ENCODE results near the gene MRPS26.

Gene MRPS26

GRCh38 chr20:3045816-3046676 lies at the start of gene MRPS26:
MRPS26 (plus strand) TSS chr20:3046052; CDS start chr20:3046069, 17 bp downstream.
- ATAC-seq: peak; percentile 96
- no peak for TF ChIP-seq PATZ1 (CRISPR knock-in tag; IDR thresholded peaks at IDR 0.05; ENCODE audit: borderline replicate concordance)
- TF ChIP-seq BACH2 (CRISPR knock-in tag; IDR thresholded peaks at IDR 0.05; ENCODE audit: borderline replicate concordance): no peak
- TF ChIP-seq PPARA (CRISPR knock-in tag; IDR thresholded peaks at IDR 0.05; ENCODE audit: borderline replicate concordance): no peak
- TF ChIP-seq ISL1 (CRISPR knock-in tag; IDR thresholded peaks at IDR 0.05): no peak
- TF ChIP-seq ZC3H10 (CRISPR knock-in tag; IDR thresholded peaks at IDR 0.05): no peak
- TF ChIP-seq CREB5 (CRISPR knock-in tag; IDR thresholded peaks at IDR 0.05; ENCODE audit: low read depth): no peak
- no peak for TF ChIP-seq ZFP30 (CRISPR knock-in tag; IDR thresholded peaks at IDR 0.05)
- TF ChIP-seq GLIS3 (CRISPR knock-in tag; IDR thresholded peaks at IDR 0.05): 0 out of 2 replicates have a peak, but pooled peaks have one; percentile 79
- TF ChIP-seq OSR1 (CRISPR knock-in tag; IDR thresholded peaks at IDR 0.05): no peak
- TF ChIP-seq, protein P1, sequence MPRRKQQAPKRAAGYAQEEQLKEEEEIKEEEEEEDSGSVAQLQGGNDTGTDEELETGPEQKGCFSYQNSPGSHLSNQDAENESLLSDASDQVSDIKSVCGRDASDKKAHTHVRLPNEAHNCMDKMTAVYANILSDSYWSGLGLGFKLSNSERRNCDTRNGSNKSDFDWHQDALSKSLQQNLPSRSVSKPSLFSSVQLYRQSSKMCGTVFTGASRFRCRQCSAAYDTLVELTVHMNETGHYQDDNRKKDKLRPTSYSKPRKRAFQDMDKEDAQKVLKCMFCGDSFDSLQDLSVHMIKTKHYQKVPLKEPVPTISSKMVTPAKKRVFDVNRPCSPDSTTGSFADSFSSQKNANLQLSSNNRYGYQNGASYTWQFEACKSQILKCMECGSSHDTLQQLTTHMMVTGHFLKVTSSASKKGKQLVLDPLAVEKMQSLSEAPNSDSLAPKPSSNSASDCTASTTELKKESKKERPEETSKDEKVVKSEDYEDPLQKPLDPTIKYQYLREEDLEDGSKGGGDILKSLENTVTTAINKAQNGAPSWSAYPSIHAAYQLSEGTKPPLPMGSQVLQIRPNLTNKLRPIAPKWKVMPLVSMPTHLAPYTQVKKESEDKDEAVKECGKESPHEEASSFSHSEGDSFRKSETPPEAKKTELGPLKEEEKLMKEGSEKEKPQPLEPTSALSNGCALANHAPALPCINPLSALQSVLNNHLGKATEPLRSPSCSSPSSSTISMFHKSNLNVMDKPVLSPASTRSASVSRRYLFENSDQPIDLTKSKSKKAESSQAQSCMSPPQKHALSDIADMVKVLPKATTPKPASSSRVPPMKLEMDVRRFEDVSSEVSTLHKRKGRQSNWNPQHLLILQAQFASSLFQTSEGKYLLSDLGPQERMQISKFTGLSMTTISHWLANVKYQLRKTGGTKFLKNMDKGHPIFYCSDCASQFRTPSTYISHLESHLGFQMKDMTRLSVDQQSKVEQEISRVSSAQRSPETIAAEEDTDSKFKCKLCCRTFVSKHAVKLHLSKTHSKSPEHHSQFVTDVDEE (CRISPR knock-in tag; IDR thresholded peaks at IDR 0.05): peak; percentile 20
- no peak for TF ChIP-seq CSDC2 (CRISPR knock-in tag; IDR thresholded peaks at IDR 0.05)
- no peak for TF ChIP-seq POU6F1 (CRISPR knock-in tag; IDR thresholded peaks at IDR 0.05; ENCODE audit: borderline replicate concordance, low read depth)
- no peak for TF ChIP-seq ZNF565 (CRISPR knock-in tag; conservative IDR thresholded peaks at IDR 0.05; ENCODE audit: low read depth)
- TF ChIP-seq CSRNP3 (CRISPR knock-in tag; IDR thresholded peaks at IDR 0.05): no peak
- TF ChIP-seq ZFP3 (CRISPR knock-in tag; IDR thresholded peaks at IDR 0.05): no peak

DNA sequence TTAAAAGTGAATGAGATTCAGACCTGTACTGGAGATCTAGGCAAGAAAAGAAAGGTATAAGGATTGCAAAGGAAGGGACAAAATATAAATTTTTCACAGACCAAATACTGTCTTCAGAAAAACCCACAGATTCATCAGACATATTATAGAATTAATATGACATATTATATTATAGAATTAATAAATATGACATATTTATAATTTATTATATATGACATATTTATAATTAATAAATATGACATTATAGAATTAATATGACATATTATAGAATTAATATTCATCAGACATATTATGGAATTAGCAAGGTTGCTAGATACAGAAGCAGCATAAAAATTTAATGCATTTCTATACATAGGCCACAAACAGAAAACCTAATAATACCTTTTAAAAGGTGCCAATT lies 47.1 kb upstream of the MRPS26 start:
- no peak for ATAC-seq
- TF ChIP-seq ZFP30 (CRISPR knock-in tag; IDR thresholded peaks at IDR 0.05) (no peak), BACH2 (CRISPR knock-in tag; IDR thresholded peaks at IDR 0.05; ENCODE audit: borderline replicate concordance) (no peak), CSRNP3 (CRISPR knock-in tag; IDR thresholded peaks at IDR 0.05) (no peak), ZC3H10 (CRISPR knock-in tag; IDR thresholded peaks at IDR 0.05) (no peak), TCF4 (CRISPR knock-in tag; IDR thresholded peaks at IDR 0.05; ENCODE audit: borderline replicate concordance) (no peak), POU6F1 (CRISPR knock-in tag; IDR thresholded peaks at IDR 0.05; ENCODE audit: borderline replicate concordance, low read depth) (no peak), ZFP3 (CRISPR knock-in tag; IDR thresholded peaks at IDR 0.05) (no peak), TOX (CRISPR knock-in tag; IDR thresholded peaks at IDR 0.05; ENCODE audit: borderline replicate concordance) (no peak), PPARA (CRISPR knock-in tag; IDR thresholded peaks at IDR 0.05; ENCODE audit: borderline replicate concordance) (no peak), OSR1 (CRISPR knock-in tag; IDR thresholded peaks at IDR 0.05) (no peak), SNAI2 (CRISPR knock-in tag; IDR thresholded peaks at IDR 0.05) (no peak), ZNF70 (CRISPR knock-in tag; IDR thresholded peaks at IDR 0.05) (no peak), GLIS3 (CRISPR knock-in tag; IDR thresholded peaks at IDR 0.05) (no peak), CREB5 (CRISPR knock-in tag; IDR thresholded peaks at IDR 0.05; ENCODE audit: low read depth) (no peak)
- TF ChIP-seq, protein P1 (CRISPR knock-in tag; IDR thresholded peaks at IDR 0.05): no peak
